Measurements from ENCODE around the gene CTNNA3. TPM values are rescaled to one million over a fixed set of nuclear protein-coding genes. Genes with fewer than 3 reads are reported as not detected.
A peak's percentile ranks its signal among the peaks of the same experiment; 100 is the strongest.

Gene CTNNA3
- total and polyA plus RNA-seq, 4 donors = 0.16 to 2.4 (median 1.4) TPM

GRCh38 chr10:66695046-66695445 lies 1000.9 kb downstream of the CTNNA3 start (continued):
- TF ChIP-seq CTCF (IDR thresholded peaks at IDR 0.05; ENCODE audit: low read depth, low read length, missing input control) = no peak
- TF ChIP-seq RXRA (IDR thresholded peaks at IDR 0.05) = no peak
- no peak for TF ChIP-seq SP1 (IDR thresholded peaks at IDR 0.05)
- no peak for TF ChIP-seq EGR1 (IDR thresholded peaks at IDR 0.05; ENCODE audit: low read depth in 2 of 2)
- no peak for TF ChIP-seq GABPA (IDR thresholded peaks at IDR 0.05 in 1 of 2, conservative IDR thresholded peaks at IDR 0.05 in 1 of 2)

DNA sequence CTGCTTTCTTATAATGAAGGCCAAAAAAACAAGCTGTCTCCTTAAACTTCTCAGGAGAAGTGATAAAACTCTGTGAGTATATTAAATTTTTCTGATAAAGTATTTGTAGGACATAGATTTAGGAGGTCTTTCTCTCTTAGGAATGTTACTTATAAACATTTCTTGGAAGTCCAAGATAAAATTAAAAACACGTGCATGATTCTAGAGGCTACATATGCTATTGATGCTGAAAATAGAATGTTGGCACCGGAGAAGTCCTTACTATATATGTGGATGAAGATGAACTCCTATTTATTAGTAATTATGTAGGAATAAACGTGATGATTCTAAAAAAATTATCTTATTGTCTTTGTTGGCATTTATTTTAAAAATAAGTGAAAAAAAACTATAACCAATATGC lies 1011.4 kb downstream of the CTNNA3 start:
- Histone ChIP-seq H3K4me3 (ENCODE audit: low read depth in 1 of 3, low read length in 3 of 3) (no peak overlapping the region), H3K36me3 (ENCODE audit: control insufficient read depth in 4 of 4, insufficient read depth in 3 of 4, low read depth in 1 of 4, low read length in 3 of 4) (no peaks in the 10 kb centered on the region), H3K27ac (ENCODE audit: low read depth in 1 of 2, low read length in 2 of 2) (no peak overlapping the region), H3K9ac (ENCODE audit: low read depth in 1 of 2, low read length in 2 of 2) (no peak overlapping the region), H3K27me3 (ENCODE audit: control insufficient read depth in 4 of 4, insufficient read depth in 4 of 4, low read length in 3 of 4) (no peaks in the 10 kb centered on the region), H3K9me3 (ENCODE audit: control insufficient read depth in 4 of 4, low read length in 3 of 4) (no peaks in the 10 kb centered on the region), H3K4me1 (ENCODE audit: control insufficient read depth in 4 of 4, insufficient read depth in 4 of 4, low read length in 3 of 4) (no peaks in the 10 kb centered on the region)
- no peak for DNase-seq (ENCODE audit: low spot score)
- WGBS = 79% methylated on average over 3 of the region's 3 CpGs
- TF ChIP-seq SP1 (IDR thresholded peaks at IDR 0.05) (no peak), REST (IDR thresholded peaks at IDR 0.05) (no peak), GABPA (IDR thresholded peaks at IDR 0.05 in 1 of 2, conservative IDR thresholded peaks at IDR 0.05 in 1 of 2) (no peak)

DNA sequence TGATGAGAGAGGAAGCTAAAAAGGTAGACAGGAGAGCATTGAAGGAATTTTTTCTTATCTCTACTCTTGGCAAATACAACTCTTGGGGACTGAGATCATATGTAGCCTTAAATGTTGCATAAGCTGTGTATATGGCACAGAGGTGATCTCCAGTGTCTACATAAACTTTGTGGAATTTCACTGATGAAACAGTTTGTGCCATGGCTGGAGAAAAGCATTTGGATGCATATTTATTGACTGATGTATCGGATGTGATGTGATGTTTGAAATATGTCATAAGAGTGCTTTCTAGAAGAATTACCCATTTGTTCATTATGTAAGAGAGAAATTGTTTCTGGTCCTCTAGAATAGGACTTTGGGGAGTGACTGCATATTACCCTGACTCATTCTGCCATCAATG lies 1015.1 kb downstream of the CTNNA3 start:
- Histone ChIP-seq H3K36me3 (ENCODE audit: control insufficient read depth in 4 of 4, insufficient read depth in 3 of 4, low read depth in 1 of 4, low read length in 3 of 4) (no peaks in the 10 kb centered on the region), H3K9me3 (ENCODE audit: control insufficient read depth in 4 of 4, low read length in 3 of 4) (no peaks in the 10 kb centered on the region), H3K4me3 (ENCODE audit: low read depth in 1 of 3, low read length in 3 of 3) (no peak overlapping the region), H3K4me1 (ENCODE audit: control insufficient read depth in 4 of 4, insufficient read depth in 4 of 4, low read length in 3 of 4) (no peaks in the 10 kb centered on the region), H3K9ac (ENCODE audit: low read depth in 1 of 2, low read length in 2 of 2) (no peak overlapping the region), H3K27me3 (ENCODE audit: control insufficient read depth in 4 of 4, insufficient read depth in 4 of 4, low read length in 3 of 4) (no peaks in the 10 kb centered on the region), H3K27ac (ENCODE audit: low read depth in 1 of 2, low read length in 2 of 2) (no peak overlapping the region)
- no peak for DNase-seq (ENCODE audit: low spot score)
- WGBS = 97% methylated on average over 1 of the region's 1 CpG
- TF ChIP-seq, protein P1, sequence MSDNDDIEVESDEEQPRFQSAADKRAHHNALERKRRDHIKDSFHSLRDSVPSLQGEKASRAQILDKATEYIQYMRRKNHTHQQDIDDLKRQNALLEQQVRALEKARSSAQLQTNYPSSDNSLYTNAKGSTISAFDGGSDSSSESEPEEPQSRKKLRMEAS (IDR thresholded peaks at IDR 0.05) = peak; percentile 10
- no peak for TF ChIP-seq RAD21 (IDR thresholded peaks at IDR 0.05)

GRCh38 chr10:66678521-66678920 lies 1017.5 kb downstream of the CTNNA3 start:
- no peak for DNase-seq (ENCODE audit: low spot score)
- 92% methylated on average over 3 of the region's 3 CpGs for WGBS
- H3K27me3 ChIP-seq (ENCODE audit: control insufficient read depth in 4 of 4, insufficient read depth in 4 of 4, low read length in 3 of 4) = no peaks in the 10 kb centered on the region
- no peak overlapping the region for H3K27ac ChIP-seq (ENCODE audit: low read depth in 1 of 2, low read length in 2 of 2)
- no peak for TF ChIP-seq YY1 (IDR thresholded peaks at IDR 0.05)
- TF ChIP-seq, protein P1 (IDR thresholded peaks at IDR 0.05) = no peak
- no peak for TF ChIP-seq HNF4A (conservative IDR thresholded peaks at IDR 0.05)
- TF ChIP-seq FOXA1 (IDR thresholded peaks at IDR 0.05) = no peak
- H3K9me3 ChIP-seq (ENCODE audit: control insufficient read depth in 4 of 4, low read length in 3 of 4) = no peaks in the 10 kb centered on the region
- no peaks in the 10 kb centered on the region for H3K4me1 ChIP-seq (ENCODE audit: control insufficient read depth in 4 of 4, insufficient read depth in 4 of 4, low read length in 3 of 4)
- no peak overlapping the region for H3K4me3 ChIP-seq (ENCODE audit: low read depth in 1 of 3, low read length in 3 of 3)
- no peak overlapping the region for H3K9ac ChIP-seq (ENCODE audit: low read depth in 1 of 2, low read length in 2 of 2)
- no peaks in the 10 kb centered on the region for H3K36me3 ChIP-seq (ENCODE audit: control insufficient read depth in 4 of 4, insufficient read depth in 3 of 4, low read depth in 1 of 4, low read length in 3 of 4)
